GM23338 (cell line): ENCODE results near the gene C6orf89. TPM values are rescaled to one million over a fixed set of nuclear protein-coding genes. Genes with fewer than 3 reads are reported as not detected.

Experiments used
- ATAC-seq: fragments of 200-7000 bp; cut with Tn5 transposase; 3 replicates; pipeline ENCODE4 v1.9.1; 2020
- DNase-seq: peaks from one replicate; pipeline ENCODE4 v3.0.0-alpha.2; 2015; ENCODE audit warnings: low spot score
- H2AFZ ChIP-seq: fragments of 200-600 bp; sonication (generic); 2 replicates; pipeline ENCODE4 v1.8.0; 2016; ENCODE audit warnings: antibody characterized with exemption, mild to moderate bottlenecking, moderate library complexity
- H3F3A ChIP-seq: fragments of 200-600 bp; sonication (generic); replicated peaks from 2 replicates; pipeline ENCODE4 v1.8.0; 2017; ENCODE audit warnings: antibody characterized with exemption, mixed run types, low read depth
- H3K27ac ChIP-seq: fragments of 200-600 bp; sonication (generic); 2 replicates; pipeline ENCODE4 v1.6.1; 2016; ENCODE audit warnings: low read depth
- H3K27me3 ChIP-seq: fragments of 200-600 bp; sonication (generic); 2 replicates; pipeline ENCODE4 v1.8.0; 2016; ENCODE audit warnings: mild to moderate bottlenecking, mixed run types, moderate library complexity; ENCODE audit not compliant: insufficient read depth
- H3K36me3 ChIP-seq: fragments of 200-600 bp; sonication (generic); 2 replicates; pipeline ENCODE4 v1.8.0; 2016; ENCODE audit warnings: mild to moderate bottlenecking; ENCODE audit not compliant: insufficient read depth
- H3K4me1 ChIP-seq: fragments of 200-600 bp; sonication (generic); 2 replicates; pipeline ENCODE4 v1.8.0; 2016; ENCODE audit warnings: mild to moderate bottlenecking, moderate library complexity; ENCODE audit not compliant: insufficient read depth
- H3K4me2 ChIP-seq: fragments of 200-600 bp; sonication (generic); 2 replicates; pipeline ENCODE4 v1.7.1; 2017; ENCODE audit warnings: mixed run types
- H3K4me3 ChIP-seq: fragments of 200-600 bp; sonication (generic); 2 replicates; pipeline ENCODE4 v1.6.1; 2016; ENCODE audit warnings: mixed run types
- H3K79me2 ChIP-seq: fragments of 200-600 bp; sonication (generic); replicated peaks from 2 replicates; pipeline ENCODE4 v1.8.0; 2017; ENCODE audit warnings: mild to moderate bottlenecking; ENCODE audit not compliant: insufficient read depth
- H3K9me2 ChIP-seq: fragments of 200-600 bp; sonication (generic); 2 replicates; pipeline ENCODE4 v1.8.0; 2017; ENCODE audit not compliant: insufficient read depth
- H4K20me1 ChIP-seq: fragments of 200-600 bp; sonication (generic); replicated peaks from 2 replicates; pipeline ENCODE4 v1.8.0; 2017; ENCODE audit warnings: mild to moderate bottlenecking; ENCODE audit not compliant: insufficient read depth
- H3K27ac Mint-ChIP-seq: 2 replicates; pipeline ENCODE4 v1.8.0; 2020; ENCODE audit warnings: inconsistent platforms, mild to moderate bottlenecking, moderate library complexity, mixed read lengths
- H3K27me3 Mint-ChIP-seq: 3 replicates; pipeline ENCODE4 v1.8.0; 2022; ENCODE audit warnings: low read depth, mild to moderate bottlenecking, moderate library complexity, mixed read lengths, inconsistent platforms; ENCODE audit not compliant: insufficient read depth, poor library complexity
- H3K36me3 Mint-ChIP-seq: 3 replicates; pipeline ENCODE4 v1.8.0; 2021; ENCODE audit warnings: low read depth, mild to moderate bottlenecking, inconsistent platforms, moderate library complexity, mixed read lengths
- H3K4me1 Mint-ChIP-seq: 3 replicates; pipeline ENCODE4 v1.8.0; 2020; ENCODE audit warnings: mild to moderate bottlenecking, inconsistent platforms, mixed read lengths
- H3K4me3 Mint-ChIP-seq: 3 replicates; pipeline ENCODE4 v1.8.0; 2021; ENCODE audit warnings: moderate library complexity, mild to moderate bottlenecking, inconsistent platforms, mixed read lengths
- H3K9me3 Mint-ChIP-seq: 3 replicates; pipeline ENCODE4 v1.8.0; 2020; ENCODE audit warnings: moderate library complexity, mild to moderate bottlenecking, inconsistent platforms, mixed read lengths
- CREB1 ChIP-seq: fragments of 250-450 bp; sonication (Bioruptor Pico); IDR thresholded peaks from 2 replicates; pipeline ENCODE4 v1.5.0; 2020; ENCODE audit warnings: low read depth, mild to moderate bottlenecking, moderate library complexity
- EZH2 ChIP-seq: fragments of 200-600 bp; sonication (generic); IDR thresholded peaks from one replicate; pipeline ENCODE4 v1.8.0; 2017; ENCODE audit warnings: antibody characterized with exemption, mild to moderate bottlenecking, low read depth; ENCODE audit not compliant: unreplicated experiment
- NANOG ChIP-seq: IDR thresholded peaks from 2 replicates; pipeline ENCODE4 v1.6.1; 2016; ENCODE audit warnings: antibody characterized with exemption, borderline replicate concordance
- POLR2AphosphoS5 ChIP-seq: IDR thresholded peaks from 2 replicates; pipeline ENCODE4 v1.6.1; 2016; ENCODE audit warnings: antibody characterized with exemption, low read depth
- STAT1 ChIP-seq: IDR thresholded peaks from one replicate; pipeline ENCODE4 v1.6.1; 2016; ENCODE audit warnings: antibody characterized with exemption; ENCODE audit not compliant: unreplicated experiment
- ZNF331 ChIP-seq: fragments of 250-450 bp; sonication (Bioruptor Pico); IDR thresholded peaks from 2 replicates; pipeline ENCODE4 v1.5.0; 2020; ENCODE audit warnings: low read depth, mild to moderate bottlenecking, moderate library complexity
- ZNF462 ChIP-seq: fragments of 250-450 bp; sonication (Bioruptor Pico); IDR thresholded peaks from 2 replicates; pipeline ENCODE4 v1.5.0; 2020; ENCODE audit warnings: mild to moderate bottlenecking, moderate library complexity
- polyA plus RNA-seq: library from polyadenylated mRNA; unstranded; fragments of >200 nt; fragmentation: Nextera tagmentation; extraction: Ambion mirVana; gene quantifications from 2 replicates; pipeline ENCODE4 v1.2.1, GENCODE V29; 2016
- total RNA-seq: library from RNA; depleted of rRNA; stranded (reverse); fragments of >200 nt; shearing (Covaris generic); gene quantifications from 2 replicates; pipeline ENCODE4 v1.2.3, GENCODE V29; 2014
- TF ChIP-seq, protein P1 (sequence below): IDR thresholded peaks from 2 replicates; pipeline ENCODE4 v1.6.1; 2016; ENCODE audit warnings: antibody characterized with exemption
- TF ChIP-seq, protein P2 (sequence below), 2 experiments: fragments of 200-600 bp in 1 of 2; sonication (generic) in 1 of 2; conservative IDR thresholded peaks; 2 replicates each; pipeline versions ENCODE4 v1.5.1 to v1.6.1; 2016 to 2017; ENCODE audit warnings: antibody characterized with exemption in 2 of 2, low read depth in 2 of 2, mild to moderate bottlenecking in 2 of 2, moderate library complexity in 1 of 2

The C6orf89 gene
- total and polyA plus RNA-seq, 2 experiments from 2014 or later: 3.7 to 7.9 TPM

GRCh38 chr6:36904114-36904513 lies 18.4 kb downstream of the C6orf89 start:
- Histone ChIP-seq H3K4me2 (no peak overlapping the region), H3K79me2 (no peaks in the 10 kb centered on the region), H3K4me1 (no peaks in the 10 kb centered on the region), H4K20me1 (no peaks in the 10 kb centered on the region), H3K36me3 (no peaks in the 10 kb centered on the region; the same call in 1 of the 2 replicates), H3F3A (no peaks in the 10 kb centered on the region), H3K27ac (no peak overlapping the region), H3K27me3 (no peaks in the 10 kb centered on the region), H2AFZ (no peak overlapping the region), H3K4me3 (no peak overlapping the region), H3K9me2 (no peaks in the 10 kb centered on the region)
- H3K4me3 Mint-ChIP-seq: no peak overlapping the region
- H3K4me1 Mint-ChIP-seq: no peaks in the 10 kb centered on the region; the same call in 2 of the 3 replicates
- no peak overlapping the region for H3K27ac Mint-ChIP-seq
- ATAC-seq (no peak), DNase-seq (no peak)
- H3K27me3 Mint-ChIP-seq: no peaks in the 10 kb centered on the region
- no peaks in the 10 kb centered on the region for H3K9me3 Mint-ChIP-seq
- TF ChIP-seq, protein P1, sequence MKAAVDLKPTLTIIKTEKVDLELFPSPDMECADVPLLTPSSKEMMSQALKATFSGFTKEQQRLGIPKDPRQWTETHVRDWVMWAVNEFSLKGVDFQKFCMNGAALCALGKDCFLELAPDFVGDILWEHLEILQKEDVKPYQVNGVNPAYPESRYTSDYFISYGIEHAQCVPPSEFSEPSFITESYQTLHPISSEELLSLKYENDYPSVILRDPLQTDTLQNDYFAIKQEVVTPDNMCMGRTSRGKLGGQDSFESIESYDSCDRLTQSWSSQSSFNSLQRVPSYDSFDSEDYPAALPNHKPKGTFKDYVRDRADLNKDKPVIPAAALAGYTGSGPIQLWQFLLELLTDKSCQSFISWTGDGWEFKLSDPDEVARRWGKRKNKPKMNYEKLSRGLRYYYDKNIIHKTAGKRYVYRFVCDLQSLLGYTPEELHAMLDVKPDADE: no peak
- TF ChIP-seq STAT1 (no peak), NANOG (no peak)
- no peaks in the 10 kb centered on the region for H3K36me3 Mint-ChIP-seq

DNA sequence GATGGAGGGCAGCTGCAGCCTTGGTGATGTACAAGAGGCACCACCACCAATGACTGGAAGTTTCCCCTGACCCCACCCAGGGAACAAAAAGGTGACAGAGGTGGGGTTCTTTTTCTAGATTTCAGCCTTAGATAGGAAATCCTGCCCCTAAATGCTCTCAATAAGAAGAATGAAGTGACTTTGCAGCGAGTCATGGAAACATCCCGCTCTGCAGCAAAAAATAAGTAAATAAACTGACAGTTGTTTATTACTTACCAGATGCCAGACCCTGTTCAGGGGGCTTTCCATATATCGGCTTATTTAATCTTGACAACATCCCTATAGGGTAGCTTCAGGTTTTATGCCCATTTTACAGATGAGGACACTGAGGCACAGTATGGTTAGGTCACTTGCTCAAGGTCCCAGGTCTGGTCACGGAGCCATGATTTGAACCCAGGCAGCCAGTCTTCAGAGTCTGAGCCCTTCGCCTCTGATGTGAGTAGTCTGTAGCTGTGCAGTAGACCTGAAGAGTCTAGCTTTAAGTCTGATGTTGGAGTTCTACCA lies 19.2 kb downstream of the C6orf89 start:
- H3K79me2 ChIP-seq: no peaks in the 10 kb centered on the region
- H3K9me3 Mint-ChIP-seq: no peaks in the 10 kb centered on the region
- no peak overlapping the region for H3K27ac ChIP-seq
- H3K27me3 Mint-ChIP-seq: no peaks in the 10 kb centered on the region
- H4K20me1 ChIP-seq: no peaks in the 10 kb centered on the region
- no peaks in the 10 kb centered on the region; the same call in 1 of the 2 replicates for H3K36me3 ChIP-seq
- no peaks in the 10 kb centered on the region for H3K27me3 ChIP-seq
- TF ChIP-seq ZNF331 (CRISPR knock-in tag) (no peak), ZNF462 (no peak), EZH2 (no peak), NANOG (no peak), POLR2AphosphoS5 (no peak), CREB1 (CRISPR knock-in tag) (no peak), STAT1 (no peak)
- TF ChIP-seq, protein P2, sequence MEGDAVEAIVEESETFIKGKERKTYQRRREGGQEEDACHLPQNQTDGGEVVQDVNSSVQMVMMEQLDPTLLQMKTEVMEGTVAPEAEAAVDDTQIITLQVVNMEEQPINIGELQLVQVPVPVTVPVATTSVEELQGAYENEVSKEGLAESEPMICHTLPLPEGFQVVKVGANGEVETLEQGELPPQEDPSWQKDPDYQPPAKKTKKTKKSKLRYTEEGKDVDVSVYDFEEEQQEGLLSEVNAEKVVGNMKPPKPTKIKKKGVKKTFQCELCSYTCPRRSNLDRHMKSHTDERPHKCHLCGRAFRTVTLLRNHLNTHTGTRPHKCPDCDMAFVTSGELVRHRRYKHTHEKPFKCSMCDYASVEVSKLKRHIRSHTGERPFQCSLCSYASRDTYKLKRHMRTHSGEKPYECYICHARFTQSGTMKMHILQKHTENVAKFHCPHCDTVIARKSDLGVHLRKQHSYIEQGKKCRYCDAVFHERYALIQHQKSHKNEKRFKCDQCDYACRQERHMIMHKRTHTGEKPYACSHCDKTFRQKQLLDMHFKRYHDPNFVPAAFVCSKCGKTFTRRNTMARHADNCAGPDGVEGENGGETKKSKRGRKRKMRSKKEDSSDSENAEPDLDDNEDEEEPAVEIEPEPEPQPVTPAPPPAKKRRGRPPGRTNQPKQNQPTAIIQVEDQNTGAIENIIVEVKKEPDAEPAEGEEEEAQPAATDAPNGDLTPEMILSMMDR (conservative IDR thresholded peaks at IDR 0.05; ENCODE audit: low read depth in 2 of 2): no peak
- DNase-seq: no peak
- no peaks in the 10 kb centered on the region for H3F3A ChIP-seq
- H2AFZ ChIP-seq: no peak overlapping the region
- H3K4me2 ChIP-seq: no peak overlapping the region
- no peaks in the 10 kb centered on the region; the same call in 2 of the 3 replicates for H3K4me1 Mint-ChIP-seq
- ATAC-seq: no peak
- no peaks in the 10 kb centered on the region for H3K9me2 ChIP-seq
- H3K27ac Mint-ChIP-seq: no peak overlapping the region
- no peak overlapping the region for H3K4me3 Mint-ChIP-seq
- no peak overlapping the region for H3K4me3 ChIP-seq
- no peaks in the 10 kb centered on the region for H3K4me1 ChIP-seq
- no peaks in the 10 kb centered on the region for H3K36me3 Mint-ChIP-seq
